HG03108 (cell line): ENCODE data around the gene KMT2E.
"Not testable (repeated sequence)": the region's sequence is repeated elsewhere in the genome, so short reads cannot be mapped to it uniquely, and the experiment has no call there.

Experiments used
- ATAC-seq: cut with Tn5 transposase; IDR thresholded peaks from one replicate; pipeline ENCODE4 v1.9.1; 2021; ENCODE audit warnings: moderate library complexity; ENCODE audit not compliant: unreplicated experiment

KMT2E gene

DNA sequence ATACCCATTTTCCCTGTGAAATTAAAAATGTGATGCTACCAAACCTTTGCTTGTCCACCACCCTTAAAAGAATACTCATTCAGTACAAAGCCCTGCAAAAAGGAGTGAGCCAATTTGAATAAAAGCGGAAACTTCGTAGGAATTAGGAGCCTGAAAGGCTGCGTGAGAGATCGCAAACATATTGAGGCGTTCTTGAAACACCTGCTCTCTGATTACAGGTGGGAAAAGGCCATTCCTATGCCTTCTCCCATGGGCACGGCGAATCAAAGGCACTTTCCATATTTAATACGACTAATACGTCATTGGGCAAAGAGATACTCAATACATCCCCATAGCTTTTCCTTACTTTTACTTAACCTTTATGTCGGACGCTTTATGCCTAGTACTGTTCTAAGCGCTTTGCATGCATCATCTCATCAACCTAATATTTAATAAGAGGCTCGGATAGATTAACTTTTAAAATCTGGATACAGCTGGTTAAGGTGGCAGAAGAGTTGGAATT lies 30.9 kb upstream of the KMT2E start:
- ATAC-seq = no peak

GRCh38 chr7:104983578-104984539 lies 30.1 kb upstream of the KMT2E start:
- peak; percentile 90 for ATAC-seq

DNA sequence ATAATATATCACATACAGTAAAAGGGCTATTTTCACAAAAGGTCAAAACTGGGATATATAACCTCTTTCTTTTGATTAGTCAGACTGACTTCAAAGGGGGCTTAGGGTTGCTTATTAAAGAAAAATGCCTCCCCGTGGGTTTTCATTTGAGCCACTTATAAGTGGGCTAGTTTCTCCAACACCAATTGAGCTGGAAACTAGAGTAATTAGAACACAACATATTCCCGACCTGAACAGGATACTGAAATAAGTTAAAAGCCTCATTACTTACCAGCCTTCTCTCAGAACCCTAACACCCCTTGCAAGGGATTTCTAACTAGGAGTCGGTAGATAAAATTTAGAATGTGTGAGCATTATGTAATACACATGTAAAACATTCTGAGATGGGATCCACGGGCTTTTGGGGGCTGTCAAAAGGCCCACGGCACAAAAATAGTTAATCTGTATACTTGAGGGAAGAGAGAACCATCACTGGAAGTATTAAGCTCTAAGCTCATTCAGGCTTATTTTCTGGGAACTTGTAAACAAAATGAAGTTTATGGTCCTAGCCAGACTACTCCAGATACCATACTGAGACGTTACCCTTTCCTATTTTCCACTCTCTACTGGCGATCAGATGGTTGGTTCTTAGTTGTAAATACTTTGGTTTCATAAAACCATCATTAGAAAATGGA lies 29.3 kb upstream of the KMT2E start:
- no peak for ATAC-seq

GRCh38 chr7:104985259-104985617 lies 28.8 kb upstream of the KMT2E start:
- no peak for ATAC-seq

DNA sequence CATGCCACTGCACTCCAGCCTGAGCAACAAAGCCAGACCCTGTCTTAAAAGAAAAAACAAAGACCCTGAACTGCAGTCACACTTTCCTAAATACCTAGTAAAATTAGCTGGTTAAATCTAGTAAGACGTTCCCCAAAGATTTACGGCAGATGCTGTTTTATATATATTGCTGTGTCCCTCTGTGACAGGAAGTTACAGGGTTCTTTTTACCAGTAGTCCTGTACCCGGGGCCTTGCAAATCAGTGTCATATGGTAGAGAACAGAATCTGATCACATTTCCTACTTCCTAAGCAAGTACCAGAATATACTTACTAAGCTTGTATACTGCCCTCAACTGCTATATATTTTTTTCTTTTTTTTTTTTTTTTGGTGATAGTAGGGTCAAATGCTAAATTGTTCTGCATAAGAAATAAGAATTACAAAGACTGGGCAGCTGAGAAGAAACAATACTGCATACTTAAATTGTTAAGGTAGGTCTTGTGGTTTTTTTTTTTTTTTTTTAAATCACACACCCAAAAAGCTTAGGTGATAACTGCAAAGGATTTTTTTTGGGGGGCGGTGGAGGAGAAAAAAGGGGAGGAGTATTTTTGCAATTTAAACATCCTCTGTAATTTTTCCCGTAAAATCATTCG lies 27.3 kb upstream of the KMT2E start:
- ATAC-seq = no peak

DNA sequence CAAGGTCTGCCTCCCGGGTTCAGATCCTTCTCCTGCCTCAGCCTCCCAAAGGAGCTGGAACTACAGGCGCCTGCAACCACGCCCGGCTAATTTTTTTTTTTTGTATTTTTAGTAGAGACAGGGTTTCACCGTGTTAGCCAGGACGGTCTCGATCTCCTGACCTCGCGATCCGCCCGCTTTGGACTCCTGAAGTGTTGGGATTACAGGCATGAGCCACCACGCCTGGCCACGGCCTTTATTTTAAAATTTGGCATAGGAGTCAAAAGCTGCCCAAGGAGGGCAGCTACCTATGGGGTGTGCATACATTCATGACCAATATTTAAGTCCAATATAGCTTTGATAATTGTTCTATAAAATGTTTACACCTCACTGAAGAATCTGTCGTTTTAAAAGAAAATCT lies 26.6 kb upstream of the KMT2E start:
- ATAC-seq = not testable (repeated sequence)

DNA sequence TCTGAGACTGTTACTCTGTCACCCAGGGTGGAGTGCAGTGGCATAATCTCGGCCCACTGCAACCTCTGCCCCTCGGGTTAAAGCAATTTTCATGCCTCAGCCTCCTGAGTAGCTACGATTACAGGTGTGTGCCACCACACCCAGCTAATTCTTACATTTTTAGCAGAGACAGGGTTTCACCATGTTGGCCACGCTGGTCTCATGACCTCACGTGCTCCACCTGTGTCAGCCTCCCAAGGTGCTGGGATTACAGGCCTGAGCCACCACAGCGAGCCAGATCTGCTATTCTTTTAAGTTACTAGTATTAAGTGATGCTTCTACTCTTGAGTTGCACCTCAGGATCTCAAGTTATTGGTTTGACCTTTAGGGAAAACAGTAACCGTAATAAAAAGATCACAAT lies 23.0 kb upstream of the KMT2E start:
- ATAC-seq = no peak

DNA sequence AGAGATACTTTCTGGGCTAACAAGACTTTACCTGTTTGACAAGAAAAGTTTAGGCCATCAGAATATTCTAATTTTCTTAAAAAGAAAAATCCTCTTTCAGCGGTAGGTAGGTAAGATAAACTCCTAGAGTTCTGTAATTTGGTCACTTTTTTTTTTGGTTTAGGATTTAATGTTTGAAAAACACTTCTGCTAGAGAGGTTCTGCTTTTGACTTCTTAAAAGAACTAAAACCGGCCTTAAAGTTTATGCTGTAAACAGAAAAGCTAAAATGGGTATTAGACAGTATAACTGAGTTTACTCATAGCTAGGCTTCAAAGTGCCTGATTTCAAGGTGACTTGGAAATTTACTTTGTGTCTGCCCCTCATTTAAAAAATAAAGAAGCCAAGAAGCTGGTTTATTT lies 21.7 kb upstream of the KMT2E start:
- ATAC-seq = no peak

GRCh38 chr7:104993217-104993862 lies 20.7 kb upstream of the KMT2E start:
- no peak for ATAC-seq

GRCh38 chr7:104998040-104998752 lies 15.8 kb upstream of the KMT2E start:
- ATAC-seq = no peak

DNA sequence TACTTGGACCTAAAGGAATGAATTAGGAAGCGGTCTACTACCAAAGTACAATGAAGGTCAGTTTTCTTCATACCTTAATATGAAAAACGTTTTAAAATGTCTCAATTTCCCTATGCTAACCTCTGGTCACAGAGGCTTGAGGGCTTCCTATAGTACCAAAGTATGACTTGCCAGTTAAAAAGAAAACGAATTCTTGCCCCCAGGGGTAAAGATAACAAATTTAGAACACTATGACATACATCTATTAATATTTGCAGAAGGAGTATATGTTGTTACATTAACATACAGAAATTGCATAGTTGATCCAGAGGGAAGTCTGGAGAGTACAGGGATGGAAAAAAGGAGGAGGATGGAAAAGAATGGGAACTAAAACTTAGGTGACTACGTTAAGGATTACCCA lies 13.8 kb upstream of the KMT2E start:
- ATAC-seq = no peak

- no peak for ATAC-seq
Observed at GRCh38 chr7:105000927-105001336, 13.1 kb upstream of the KMT2E start.

DNA sequence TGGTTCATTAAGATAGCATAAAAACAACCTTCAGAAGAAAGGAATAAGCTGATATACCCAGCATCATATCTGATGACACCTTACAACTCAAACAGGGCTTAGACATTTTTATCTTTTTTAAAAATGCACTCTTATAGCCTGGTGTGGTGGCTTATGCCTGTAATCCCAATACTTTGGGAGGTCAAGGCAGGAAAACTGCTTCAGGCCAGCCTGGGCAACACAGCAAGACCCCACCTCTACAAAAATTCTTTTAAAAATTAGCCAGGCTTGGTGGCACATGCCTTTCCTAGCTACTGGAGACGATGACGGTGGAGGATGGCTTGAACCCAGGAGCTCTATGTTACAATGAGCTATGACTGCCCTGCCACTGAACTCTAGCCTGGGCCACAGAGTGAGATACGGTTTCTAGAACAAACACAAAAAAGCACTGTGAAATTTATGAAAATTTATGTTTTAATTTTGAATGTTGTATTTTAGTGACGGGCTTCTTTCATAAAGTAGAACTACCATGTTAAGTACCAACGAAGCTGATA lies 12.3 kb upstream of the KMT2E start:
- no peak for ATAC-seq

DNA sequence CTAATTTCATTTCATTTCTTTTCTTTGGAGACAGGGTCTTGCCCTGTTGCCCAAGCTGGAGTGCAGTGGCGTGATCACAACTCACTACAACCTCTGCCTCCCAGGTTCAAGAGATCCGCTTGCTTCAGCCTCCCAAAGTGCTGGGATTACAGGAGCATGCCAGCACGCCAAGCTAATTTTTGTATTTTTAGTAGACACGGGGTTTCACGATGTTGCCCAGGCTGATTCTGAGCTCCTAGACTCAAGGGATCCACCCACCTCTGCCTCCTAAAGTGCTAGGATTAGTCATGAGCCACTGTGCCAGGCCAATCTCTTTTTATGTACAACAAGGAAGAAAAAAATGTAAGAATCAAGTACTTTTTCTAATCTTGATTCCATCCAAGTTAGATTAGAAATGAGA lies 10.7 kb upstream of the KMT2E start:
- ATAC-seq = no peak

DNA sequence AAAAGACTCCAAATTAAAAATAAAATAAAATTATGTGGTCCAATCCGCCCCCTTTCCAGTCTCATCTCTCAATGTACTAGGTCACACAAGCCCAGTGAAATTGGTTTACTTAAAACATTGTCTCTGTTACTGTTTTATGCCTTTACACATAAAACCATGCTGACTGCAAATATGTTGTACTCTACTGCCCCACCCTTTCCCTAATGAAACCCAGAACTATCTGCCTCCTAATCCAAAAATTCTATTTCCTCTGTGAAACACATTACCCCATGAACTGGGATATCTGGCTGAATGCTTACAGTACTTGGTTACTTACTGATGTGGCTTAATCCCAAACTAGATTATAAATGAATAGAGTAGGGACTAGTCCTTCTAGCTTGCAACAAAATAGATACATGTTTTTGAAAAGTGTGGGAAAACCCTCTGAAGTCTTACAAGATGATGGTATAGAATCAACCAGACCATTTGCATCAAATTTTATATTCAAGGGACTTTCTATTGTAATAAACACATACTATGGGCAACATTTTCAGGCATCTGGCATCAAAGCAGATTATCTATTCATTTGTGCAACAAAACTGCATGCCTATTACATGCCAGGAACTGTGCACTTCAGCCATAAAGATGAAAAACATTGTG lies 10.0 kb upstream of the KMT2E start:
- no peak for ATAC-seq

DNA sequence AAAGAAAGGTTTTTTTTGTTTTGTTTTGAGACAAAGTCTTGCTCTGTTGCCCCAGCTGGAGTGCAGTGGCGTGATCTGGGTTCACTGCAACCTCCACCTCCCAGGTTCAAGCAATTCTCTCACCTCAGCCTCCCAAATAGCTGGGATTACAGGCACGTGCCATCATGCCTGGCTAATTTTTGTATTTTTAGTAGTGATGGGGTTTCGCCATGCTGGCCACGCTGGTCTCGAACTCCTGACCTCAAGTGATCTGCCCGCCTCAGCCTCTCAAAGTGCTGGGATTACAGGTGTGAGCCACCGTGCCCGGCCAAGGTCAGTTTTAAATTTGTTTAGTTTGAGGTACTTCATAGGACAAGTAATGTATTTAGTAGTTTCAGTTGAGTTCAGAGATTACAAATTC lies 9.0 kb upstream of the KMT2E start:
- not testable (repeated sequence) for ATAC-seq

DNA sequence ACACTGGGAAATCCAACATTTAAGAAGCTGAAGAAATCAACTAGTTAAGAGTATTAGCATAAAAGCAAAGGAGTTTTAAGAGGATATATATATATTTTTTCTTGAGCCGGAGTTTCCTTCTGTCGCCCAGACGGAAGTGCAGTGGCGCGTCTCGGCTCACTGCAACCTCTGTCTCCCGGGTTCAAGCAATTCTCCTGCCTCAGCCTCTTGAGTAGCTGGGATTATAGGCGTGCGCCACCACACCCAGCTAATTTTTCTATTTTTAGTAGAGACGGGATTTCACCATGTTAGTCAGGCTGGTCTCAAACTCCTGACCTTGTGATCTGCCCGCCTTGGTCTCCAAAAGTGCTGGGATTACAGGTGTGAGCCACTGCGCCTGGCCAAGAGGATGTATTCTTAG lies 8.5 kb upstream of the KMT2E start:
- not testable (repeated sequence) for ATAC-seq

- no peak for ATAC-seq
Observed at GRCh38 chr7:105006367-105007136, 7.5 kb upstream of the KMT2E start.

DNA sequence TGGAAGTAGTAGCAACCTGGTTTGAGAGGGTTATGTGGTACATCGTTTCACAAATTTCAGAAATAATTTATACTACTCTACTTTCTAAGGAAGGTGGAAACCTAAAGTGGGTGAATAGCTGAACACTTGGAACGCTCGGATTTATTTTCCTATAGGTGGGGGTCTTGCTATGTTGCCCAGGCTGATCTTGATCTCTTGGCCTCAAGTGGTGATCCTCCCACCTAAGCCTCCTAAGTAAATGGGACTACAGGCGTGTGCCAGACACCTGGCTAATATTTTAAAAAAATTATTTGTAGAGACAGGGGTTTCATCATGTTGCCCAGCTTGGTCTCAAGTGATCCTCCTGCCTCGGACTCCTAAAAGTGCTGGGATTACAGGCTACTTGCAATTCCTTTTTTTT lies 6.7 kb upstream of the KMT2E start:
- no peak for ATAC-seq
